Stomach (tissue), 19 donors: ENCODE measurements around the gene SNAPC1. TPM values are rescaled to one million over a fixed set of nuclear protein-coding genes. Genes with fewer than 3 reads are reported as not detected.

Experiments
- DNase-seq, 2 donors: peaks; one replicate each; pipeline versions ENCODE4 v3.0.0 to v3.0.0-alpha.2; 2013 to 2019
- H3K27ac ChIP-seq, 5 donors: fragments of 200-600 bp in 4 of 5; sonication (generic) in 4 of 5; one replicate each; pipeline ENCODE4 v1.5.1; 2013 to 2019; ENCODE audit warnings: mild to moderate bottlenecking in 1 of 5, moderate library complexity in 1 of 5
- H3K27me3 ChIP-seq, 3 donors: fragments of 200-600 bp; sonication (generic); one replicate each; pipeline ENCODE4 v1.5.1; 2017 to 2019; ENCODE audit warnings: mixed run types in 1 of 3
- H3K36me3 ChIP-seq, 4 donors: fragments of 200-600 bp; sonication (generic); 1 replicate in 3 of 4; 2 replicates in 1 of 4; pipeline ENCODE4 v1.5.1; 2016 to 2019
- H3K4me1 ChIP-seq, 4 donors: fragments of 200-600 bp; sonication (generic); one replicate each; pipeline ENCODE4 v1.5.1; 2016 to 2019
- H3K4me3 ChIP-seq, 4 donors: fragments of 200-600 bp; sonication (generic) in 3 of 4; one replicate each; pipeline ENCODE4 v1.5.1; 2016 to 2019; ENCODE audit warnings: mild to moderate bottlenecking in 1 of 4
- H3K9me3 ChIP-seq, 4 donors: fragments of 200-600 bp; sonication (generic); one replicate each; pipeline ENCODE4 v1.5.1; 2016 to 2019
- EP300 ChIP-seq: sonication (generic); formaldehyde crosslinking; IDR thresholded peaks from one replicate; pipeline ENCODE4 v1.6.1; 2017; ENCODE audit warnings: antibody characterized with exemption
- POLR2A ChIP-seq, 4 donors: fragments of 450-650 bp; IDR thresholded peaks; one replicate each; pipeline ENCODE4 v1.6.1; 2016; ENCODE audit warnings: antibody characterized with exemption in 4 of 4, control low read depth in 2 of 4, mild to moderate bottlenecking in 1 of 4, moderate library complexity in 1 of 4
- POLR2AphosphoS5 ChIP-seq, 3 donors: sonication (generic); formaldehyde crosslinking; IDR thresholded peaks; one replicate each; pipeline ENCODE4 v1.6.1; 2016; ENCODE audit warnings: antibody characterized with exemption in 3 of 3
- WGBS, 5 donors: extraction: QIAGEN DNeasy Blood & Tissue Kit in 3 of 5; methylation state at CpG; one replicate each; pipeline versions ENCODE4 v1.1.5 to v1.1.7; 2013 to 2018; 5-methylcytosine and 5-hydroxymethylcytosine counted together
- intact Hi-C: fragments of 100-400 bp; cut with DNase I; formaldehyde crosslinking; loops from one replicate; pipeline ENCODE4 v1.15.1; 2023; ENCODE audit warnings: low total_unique reads
- long read RNA-seq, 10 donors: transcript quantifications; one replicate each; lab custom pipeline, GENCODE V29; 2026
- polyA plus RNA-seq, 3 donors: library from polyadenylated mRNA; stranded (reverse); fragments of 200-250 nt; gene quantifications; one replicate each; pipeline ENCODE4 v1.2.3, GENCODE V29; 2013
- total RNA-seq, 5 donors: library from RNA; depleted of rRNA; stranded (reverse); fragments of >200 nt; gene quantifications; one replicate each; pipeline versions ENCODE4 v1.1.0 to v1.2.3, GENCODE V29; 2014 to 2016
- TF ChIP-seq, protein P1 (sequence below), 7 experiments: fragments of 450-650 bp in 4 of 7; fragments of 200-600 bp in 3 of 7; sonication (generic) in 3 of 7; IDR thresholded peaks; one replicate each; pipeline ENCODE4 v1.5.1; 2016 to 2019; ENCODE audit warnings: antibody characterized with exemption in 7 of 7, control low read depth in 2 of 7, mild to moderate bottlenecking in 1 of 7
- donor health status: healthy with polysubstance abuse.
- donor health status: Bipolar disorder and iron deficiency.
- donor health status: healthy.

SNAPC1 gene, protein sequence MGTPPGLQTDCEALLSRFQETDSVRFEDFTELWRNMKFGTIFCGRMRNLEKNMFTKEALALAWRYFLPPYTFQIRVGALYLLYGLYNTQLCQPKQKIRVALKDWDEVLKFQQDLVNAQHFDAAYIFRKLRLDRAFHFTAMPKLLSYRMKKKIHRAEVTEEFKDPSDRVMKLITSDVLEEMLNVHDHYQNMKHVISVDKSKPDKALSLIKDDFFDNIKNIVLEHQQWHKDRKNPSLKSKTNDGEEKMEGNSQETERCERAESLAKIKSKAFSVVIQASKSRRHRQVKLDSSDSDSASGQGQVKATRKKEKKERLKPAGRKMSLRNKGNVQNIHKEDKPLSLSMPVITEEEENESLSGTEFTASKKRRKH
- total RNA-seq (1 to 10 TPM in 3 of 5 donors, under 1 TPM in 1, not detected in 1; 0.89 to 8.7 (median 3.9) TPM), polyA plus RNA-seq (1 to 10 TPM; 2.4 to 3.5 (median 3.0) TPM)
- long read RNA-seq, donor 1, partial matches to known transcripts: 0 of 1 reads
- long read RNA-seq, donor 1, other reads (novel, unspliced or antisense): 0 of 1 reads
- long read RNA-seq, donor 2, partial matches to known transcripts: 0 of 3 reads
- long read RNA-seq, donor 2, other reads (novel, unspliced or antisense): 0 of 3 reads
- long read RNA-seq, donor 3, partial matches to known transcripts: 0 of 1 reads
- long read RNA-seq, donor 3, other reads (novel, unspliced or antisense): 0 of 1 reads
- long read RNA-seq, donor 4: 0 reads
- long read RNA-seq, donor 5: 0 reads
- long read RNA-seq, donor 6, partial matches to known transcripts: 0 of 2 reads
- long read RNA-seq, donor 6, other reads (novel, unspliced or antisense): 0 of 2 reads
- long read RNA-seq, donor 7, partial matches to known transcripts: 0 of 2 reads
- long read RNA-seq, donor 7, other reads (novel, unspliced or antisense): 0 of 2 reads
- long read RNA-seq, donor 8, partial matches to known transcripts: 0 of 1 reads
- long read RNA-seq, donor 8, other reads (novel, unspliced or antisense): 0 of 1 reads
- long read RNA-seq, donor 9: 0 reads
- long read RNA-seq, donor 10: 0 reads

DNA sequence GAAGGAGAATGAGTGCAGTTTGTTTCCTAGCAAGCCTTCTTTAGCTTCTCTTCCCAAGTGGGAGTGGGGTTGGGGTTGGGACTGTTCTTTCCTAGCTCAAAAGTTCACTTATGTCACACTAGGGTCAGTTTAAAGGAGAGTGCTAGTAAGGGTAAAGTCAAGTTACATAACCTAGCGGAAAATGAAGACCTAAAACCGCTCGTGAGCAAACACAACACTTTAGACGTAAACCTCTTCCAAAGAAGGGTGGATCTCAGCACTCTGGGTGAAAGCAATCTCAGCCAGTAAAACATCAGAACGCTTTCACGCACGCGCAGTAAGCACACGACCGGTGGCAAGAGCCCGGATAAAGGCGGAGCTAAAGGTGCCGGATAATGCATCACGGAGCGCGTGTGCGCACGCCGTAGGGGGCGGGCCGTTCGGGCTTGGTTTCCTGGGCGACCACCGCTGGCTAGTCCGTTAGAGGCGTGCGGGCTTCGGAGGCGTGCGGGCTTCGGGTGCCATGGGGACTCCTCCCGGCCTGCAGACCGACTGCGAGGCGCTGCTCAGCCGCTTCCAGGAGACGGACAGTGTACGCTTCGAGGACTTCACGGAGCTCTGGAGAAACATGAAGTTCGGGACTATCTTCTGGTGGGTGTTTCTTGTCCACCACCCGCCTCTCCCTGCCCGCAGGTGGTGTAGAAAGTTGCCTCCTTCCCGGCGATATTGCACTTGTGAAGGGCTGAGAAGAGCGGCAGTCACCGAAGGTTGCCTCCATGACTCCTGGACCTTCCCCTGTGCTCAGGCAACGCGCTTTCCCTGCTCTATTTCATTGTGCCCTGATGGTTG, at the start of gene SNAPC1:
TSS of gene SNAPC1 (plus strand) at position 462 of the 828 bp plus-strand sequence. CDS start at position 503, 41 bp downstream.
- TF ChIP-seq, protein P1, sequence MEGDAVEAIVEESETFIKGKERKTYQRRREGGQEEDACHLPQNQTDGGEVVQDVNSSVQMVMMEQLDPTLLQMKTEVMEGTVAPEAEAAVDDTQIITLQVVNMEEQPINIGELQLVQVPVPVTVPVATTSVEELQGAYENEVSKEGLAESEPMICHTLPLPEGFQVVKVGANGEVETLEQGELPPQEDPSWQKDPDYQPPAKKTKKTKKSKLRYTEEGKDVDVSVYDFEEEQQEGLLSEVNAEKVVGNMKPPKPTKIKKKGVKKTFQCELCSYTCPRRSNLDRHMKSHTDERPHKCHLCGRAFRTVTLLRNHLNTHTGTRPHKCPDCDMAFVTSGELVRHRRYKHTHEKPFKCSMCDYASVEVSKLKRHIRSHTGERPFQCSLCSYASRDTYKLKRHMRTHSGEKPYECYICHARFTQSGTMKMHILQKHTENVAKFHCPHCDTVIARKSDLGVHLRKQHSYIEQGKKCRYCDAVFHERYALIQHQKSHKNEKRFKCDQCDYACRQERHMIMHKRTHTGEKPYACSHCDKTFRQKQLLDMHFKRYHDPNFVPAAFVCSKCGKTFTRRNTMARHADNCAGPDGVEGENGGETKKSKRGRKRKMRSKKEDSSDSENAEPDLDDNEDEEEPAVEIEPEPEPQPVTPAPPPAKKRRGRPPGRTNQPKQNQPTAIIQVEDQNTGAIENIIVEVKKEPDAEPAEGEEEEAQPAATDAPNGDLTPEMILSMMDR (IDR thresholded peaks at IDR 0.05): no peak
- TF ChIP-seq POLR2A (IDR thresholded peaks at IDR 0.05) (peak in 1 of 4 donors; percentile 50), POLR2AphosphoS5 (IDR thresholded peaks at IDR 0.05) (peak; percentile 74 to 96 (median 88)), EP300 (no peak)
- H3K9me3 ChIP-seq: no peaks in the 10 kb centered on the region
- peaks cover 0 to 2% (median under 1%) of the 10 kb centered on the region in 4 donors for H3K36me3 ChIP-seq
- peak within 1 kb of the TSS; percentile 78 to 90 (median 90) for H3K27ac ChIP-seq
- intact Hi-C loops: no loop called here
- H3K4me3 ChIP-seq: peak within 1 kb of the TSS; percentile 80 to 92 (median 84)
- 0 to 1% (median 0%) methylated on average over 29 to 49 of the region's 49 CpGs for WGBS, 5 donors
- no peaks in the 10 kb centered on the region for H3K27me3 ChIP-seq
- H3K4me1 ChIP-seq: peaks cover 3 to 43% (median 26%) of the 10 kb centered on the region in 4 donors
- peak; percentile 97 to 100 for DNase-seq

DNA sequence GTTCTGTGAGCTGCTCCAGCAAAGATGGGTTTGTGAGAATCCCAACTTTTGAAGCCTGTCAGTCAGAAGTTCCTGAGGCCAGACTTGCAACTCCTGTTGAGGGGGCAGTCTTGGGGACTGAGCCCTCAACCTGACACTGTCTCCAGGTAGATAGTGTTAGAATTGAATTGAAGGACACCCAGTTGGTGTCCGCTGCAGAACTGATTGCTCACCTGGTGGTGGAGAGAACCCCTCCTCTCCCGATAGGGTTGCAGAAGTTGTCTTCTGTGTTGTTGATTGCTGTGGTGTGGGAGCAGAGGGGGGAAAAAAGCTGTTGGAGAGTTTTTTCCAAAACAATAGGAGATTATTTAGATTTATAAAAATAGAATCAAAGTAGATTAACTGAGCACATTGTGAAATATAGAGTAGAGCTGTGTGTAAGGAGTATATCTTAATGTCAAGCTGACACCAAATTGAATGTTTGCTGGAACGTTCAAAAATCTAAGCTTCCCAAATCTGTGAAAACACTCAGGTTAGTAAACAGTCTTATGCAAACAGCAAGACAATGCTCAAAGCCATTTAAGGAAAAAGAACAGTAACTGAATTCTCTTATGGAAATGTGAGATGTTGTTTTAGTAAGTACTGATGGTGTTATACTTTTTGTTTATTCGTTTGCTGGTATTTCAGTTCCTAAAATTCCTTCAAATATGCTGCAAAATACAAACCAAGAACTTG, 48.3 kb upstream of the SNAPC1 start:
- 46 to 63% (median 61%) methylated on average over 4 of the region's 4 CpGs for WGBS, 5 donors
- peak overlapping the region in 1 of 5 donors; percentile 6 for H3K27ac ChIP-seq
- no peak overlapping the region for H3K4me3 ChIP-seq
- TF ChIP-seq EP300: no peak
- no peak for TF ChIP-seq POLR2A (IDR thresholded peaks at IDR 0.05)
- no peaks in the 10 kb centered on the region for H3K36me3 ChIP-seq
- no peaks in the 10 kb centered on the region for H3K9me3 ChIP-seq
- H3K27me3 ChIP-seq: no peaks in the 10 kb centered on the region
- no peak for DNase-seq
- intact Hi-C loops: no loop called here
- peaks cover 33 to 97% (median 62%) of the 10 kb centered on the region in 4 donors for H3K4me1 ChIP-seq

DNA sequence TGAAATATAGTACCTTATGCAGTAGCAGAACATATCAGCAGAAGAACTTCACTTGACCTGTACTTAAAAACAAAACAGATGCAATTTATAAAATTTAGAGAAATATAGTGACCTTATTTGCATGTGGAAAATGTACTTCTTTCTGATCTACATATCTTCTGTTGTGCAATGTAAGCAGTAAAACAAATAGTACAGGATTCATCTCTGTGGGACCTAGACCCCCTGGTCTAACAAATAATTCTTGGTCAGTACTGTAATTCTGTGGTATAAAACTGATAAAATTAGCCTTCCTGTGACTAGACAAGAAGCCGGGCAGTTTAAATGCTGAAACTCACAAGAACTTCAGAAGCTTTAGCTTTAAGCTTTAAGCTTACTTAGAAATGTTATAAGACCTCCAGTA, 45.3 kb upstream of the SNAPC1 start:
- DNase-seq: no peak
- Histone ChIP-seq H3K27ac (no peak overlapping the region), H3K4me1 (peaks cover 40 to 98% (median 59%) of the 10 kb centered on the region in 4 donors), H3K36me3 (peaks cover 2 to 12% (median 6%) of the 10 kb centered on the region in 4 donors), H3K27me3 (no peaks in the 10 kb centered on the region), H3K4me3 (no peak overlapping the region), H3K9me3 (no peaks in the 10 kb centered on the region)
- intact Hi-C loops: no loop called here
- TF ChIP-seq POLR2A (IDR thresholded peaks at IDR 0.05): no peak
- TF ChIP-seq, protein P1 (IDR thresholded peaks at IDR 0.05): no peak
- no peak for TF ChIP-seq EP300
- no peak for TF ChIP-seq POLR2AphosphoS5 (IDR thresholded peaks at IDR 0.05)
- 68 to 84% (median 78%) methylated on average over 1 of the region's 1 CpG for WGBS, 5 donors

DNA sequence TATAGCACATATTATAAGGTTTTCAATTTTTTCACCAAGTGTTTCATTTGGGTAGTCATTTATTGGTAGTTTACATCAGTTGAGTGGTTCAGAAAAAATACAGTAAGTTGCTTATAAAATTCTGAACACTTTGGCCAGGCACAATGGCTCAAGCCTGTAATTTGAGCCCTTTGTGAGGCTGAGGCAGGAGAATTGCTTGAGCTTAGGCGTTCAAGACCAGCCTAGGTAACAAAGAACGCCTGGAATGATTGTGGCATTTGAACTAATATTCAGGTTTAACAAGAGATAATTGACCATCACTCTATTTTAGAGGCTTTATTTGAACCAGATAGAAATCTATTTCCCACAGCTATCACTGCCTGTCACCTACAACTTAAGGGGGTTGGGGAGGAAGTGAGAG, 44.2 kb upstream of the SNAPC1 start:
- TF ChIP-seq EP300 (no peak), POLR2A (IDR thresholded peaks at IDR 0.05) (no peak), POLR2AphosphoS5 (IDR thresholded peaks at IDR 0.05) (no peak)
- TF ChIP-seq, protein P1 (IDR thresholded peaks at IDR 0.05): no peak
- Histone ChIP-seq H3K4me1 (peaks cover 35 to 87% (median 51%) of the 10 kb centered on the region in 4 donors), H3K27me3 (no peaks in the 10 kb centered on the region), H3K27ac (no peak overlapping the region), H3K9me3 (no peaks in the 10 kb centered on the region), H3K36me3 (peaks cover 6 to 23% (median 14%) of the 10 kb centered on the region in 4 donors), H3K4me3 (no peak overlapping the region)
- WGBS, 5 donors: 81 to 98% (median 94%) methylated on average over 2 of the region's 2 CpGs
- no peak for DNase-seq
- intact Hi-C loops: no loop called here
